HG02763 (cell line): ENCODE measurements around the gene RIMBP2.
"Not testable (repeated sequence)": the region's sequence is repeated elsewhere in the genome, so short reads cannot be mapped to it uniquely, and the experiment has no call there.

Experiments used
- ATAC-seq: cut with Tn5 transposase; IDR thresholded peaks from one replicate; pipeline ENCODE4 v1.9.1; 2021; ENCODE audit warnings: mild to moderate bottlenecking, moderate library complexity; ENCODE audit not compliant: unreplicated experiment

The RIMBP2 gene, protein sequence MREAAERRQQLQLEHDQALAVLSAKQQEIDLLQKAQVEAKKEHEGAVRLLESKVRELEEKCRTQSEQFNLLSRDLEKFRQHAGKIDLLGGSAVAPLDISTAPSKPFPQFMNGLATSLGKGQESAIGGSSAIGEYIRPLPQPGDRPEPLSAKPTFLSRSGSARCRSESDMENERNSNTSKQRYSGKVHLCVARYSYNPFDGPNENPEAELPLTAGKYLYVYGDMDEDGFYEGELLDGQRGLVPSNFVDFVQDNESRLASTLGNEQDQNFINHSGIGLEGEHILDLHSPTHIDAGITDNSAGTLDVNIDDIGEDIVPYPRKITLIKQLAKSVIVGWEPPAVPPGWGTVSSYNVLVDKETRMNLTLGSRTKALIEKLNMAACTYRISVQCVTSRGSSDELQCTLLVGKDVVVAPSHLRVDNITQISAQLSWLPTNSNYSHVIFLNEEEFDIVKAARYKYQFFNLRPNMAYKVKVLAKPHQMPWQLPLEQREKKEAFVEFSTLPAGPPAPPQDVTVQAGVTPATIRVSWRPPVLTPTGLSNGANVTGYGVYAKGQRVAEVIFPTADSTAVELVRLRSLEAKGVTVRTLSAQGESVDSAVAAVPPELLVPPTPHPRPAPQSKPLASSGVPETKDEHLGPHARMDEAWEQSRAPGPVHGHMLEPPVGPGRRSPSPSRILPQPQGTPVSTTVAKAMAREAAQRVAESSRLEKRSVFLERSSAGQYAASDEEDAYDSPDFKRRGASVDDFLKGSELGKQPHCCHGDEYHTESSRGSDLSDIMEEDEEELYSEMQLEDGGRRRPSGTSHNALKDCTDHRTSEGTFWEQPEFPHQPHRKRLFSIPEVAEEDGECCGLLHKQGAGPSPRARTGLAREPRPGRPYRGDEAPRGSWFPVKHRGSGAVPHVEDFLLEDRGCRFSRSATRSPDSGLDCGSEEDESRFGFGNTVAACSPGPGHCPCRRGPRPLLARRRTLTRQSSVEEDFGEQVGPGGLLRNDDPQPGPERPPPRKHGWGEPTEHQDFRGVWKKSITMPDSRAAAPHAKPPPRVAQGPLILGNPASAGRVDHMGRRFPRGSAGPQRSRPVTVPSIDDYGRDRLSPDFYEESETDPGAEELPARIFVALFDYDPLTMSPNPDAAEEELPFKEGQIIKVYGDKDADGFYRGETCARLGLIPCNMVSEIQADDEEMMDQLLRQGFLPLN (N-terminal part only)

DNA sequence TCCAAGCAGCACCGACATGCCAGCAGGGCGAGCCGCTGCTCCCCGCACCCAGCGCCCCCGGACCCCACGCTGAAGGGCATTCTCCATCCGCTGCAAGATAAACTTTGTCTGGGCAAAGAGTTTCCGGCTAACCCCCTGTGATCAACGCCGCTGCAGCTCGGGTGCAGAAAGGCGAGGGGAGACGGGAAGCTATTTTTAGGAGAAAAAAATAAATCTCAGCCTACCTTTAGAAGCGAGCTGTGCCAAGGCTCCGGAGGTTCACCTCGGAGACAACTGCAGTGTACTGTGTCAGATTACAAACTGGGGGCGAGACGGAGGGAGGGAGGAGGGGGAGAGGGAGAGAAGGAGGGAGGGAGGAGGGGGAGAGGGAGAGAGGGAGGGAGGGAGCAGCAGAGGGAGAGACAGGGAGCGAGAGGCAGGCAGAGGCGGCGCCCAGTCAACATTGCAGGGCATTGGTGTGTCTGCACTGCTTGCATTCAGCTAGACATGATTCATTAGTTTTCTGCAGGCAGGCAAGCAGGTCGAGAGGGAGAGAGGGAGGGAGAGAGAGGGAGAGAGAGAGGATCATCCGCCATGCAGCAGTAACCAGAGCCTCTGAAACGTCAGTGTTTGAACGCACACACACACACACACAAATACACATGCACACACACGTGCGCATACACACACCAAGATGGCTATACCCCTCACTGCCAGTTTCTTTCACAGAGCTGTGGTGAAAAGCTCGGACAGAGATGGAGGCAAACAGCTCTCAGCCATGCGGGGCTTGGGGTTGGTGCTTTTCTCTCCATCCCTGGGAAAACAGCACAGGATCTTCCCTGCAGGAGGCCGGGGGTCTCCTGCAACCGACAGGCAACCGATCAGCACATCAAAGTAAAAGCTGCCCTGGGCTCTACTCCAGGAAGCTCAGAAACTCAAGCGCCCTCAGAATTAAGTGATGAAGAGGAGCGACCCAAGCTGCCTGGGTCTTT, at the start of gene RIMBP2:
TSS of gene RIMBP2 (minus strand) at position 302 of the 971 bp plus-strand sequence. CDS start 237,286 bp downstream, outside the sequence.
- ATAC-seq: no peak

DNA sequence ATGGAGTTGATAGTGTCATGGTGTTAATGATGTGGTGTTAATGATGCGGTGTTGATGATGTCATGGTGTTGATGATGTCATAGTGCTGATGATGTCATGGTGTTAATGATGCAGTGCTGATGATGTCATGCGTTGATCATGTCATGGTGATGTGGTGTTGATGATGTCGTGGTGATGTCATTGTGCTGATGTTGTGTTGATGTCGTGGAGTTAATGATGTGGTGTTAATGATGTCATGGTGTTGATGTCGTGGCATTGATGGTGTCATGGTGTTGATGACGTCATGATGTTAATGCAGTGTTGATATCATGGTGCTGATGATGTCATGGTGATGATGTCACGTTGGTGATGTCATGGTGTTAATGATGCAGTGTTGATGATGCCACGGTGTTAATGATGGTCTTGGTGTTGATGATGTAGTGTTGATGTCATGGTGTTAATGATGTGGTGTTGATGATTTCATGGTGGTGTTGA, 49.1 kb upstream of the RIMBP2 start:
- no peak for ATAC-seq

DNA sequence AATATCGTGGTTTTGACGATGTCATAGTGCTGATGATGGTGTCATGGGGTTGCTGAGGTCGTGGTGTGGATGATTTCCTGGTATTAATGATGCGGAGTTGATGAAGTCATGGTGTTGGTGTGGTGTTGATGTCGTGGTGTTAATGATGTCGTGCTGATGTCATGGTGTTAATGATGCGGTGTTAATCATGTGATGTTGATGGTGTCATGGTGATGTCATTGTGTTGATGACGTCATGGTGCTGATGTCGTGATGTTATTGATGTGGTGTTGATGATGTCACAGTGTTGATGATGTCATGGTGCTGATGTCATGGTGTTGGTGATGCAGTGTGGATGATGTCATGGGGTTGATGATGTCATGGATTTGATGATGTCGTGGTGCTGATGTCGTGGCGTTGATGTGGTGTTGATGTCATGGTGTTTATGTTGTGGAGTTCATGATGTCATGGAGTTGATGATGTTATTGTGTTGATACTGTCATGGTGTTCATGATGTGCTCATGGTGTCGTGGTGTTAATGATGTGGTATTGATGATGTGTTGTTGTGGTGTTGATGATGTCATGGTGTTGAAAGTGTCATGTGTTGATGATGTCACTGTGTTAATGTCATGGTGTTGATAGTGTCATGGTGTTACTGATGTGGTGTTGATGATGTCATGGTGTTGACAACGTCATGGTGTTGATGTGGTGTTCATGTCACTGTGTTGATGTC, 48.5 kb upstream of the RIMBP2 start:
- ATAC-seq: no peak

GRCh38 chr12:130764073-130764472, 48.0 kb upstream of the RIMBP2 start:
- ATAC-seq: no peak

GRCh38 chr12:130762319-130762675, 46.2 kb upstream of the RIMBP2 start:
- ATAC-seq: no peak

DNA sequence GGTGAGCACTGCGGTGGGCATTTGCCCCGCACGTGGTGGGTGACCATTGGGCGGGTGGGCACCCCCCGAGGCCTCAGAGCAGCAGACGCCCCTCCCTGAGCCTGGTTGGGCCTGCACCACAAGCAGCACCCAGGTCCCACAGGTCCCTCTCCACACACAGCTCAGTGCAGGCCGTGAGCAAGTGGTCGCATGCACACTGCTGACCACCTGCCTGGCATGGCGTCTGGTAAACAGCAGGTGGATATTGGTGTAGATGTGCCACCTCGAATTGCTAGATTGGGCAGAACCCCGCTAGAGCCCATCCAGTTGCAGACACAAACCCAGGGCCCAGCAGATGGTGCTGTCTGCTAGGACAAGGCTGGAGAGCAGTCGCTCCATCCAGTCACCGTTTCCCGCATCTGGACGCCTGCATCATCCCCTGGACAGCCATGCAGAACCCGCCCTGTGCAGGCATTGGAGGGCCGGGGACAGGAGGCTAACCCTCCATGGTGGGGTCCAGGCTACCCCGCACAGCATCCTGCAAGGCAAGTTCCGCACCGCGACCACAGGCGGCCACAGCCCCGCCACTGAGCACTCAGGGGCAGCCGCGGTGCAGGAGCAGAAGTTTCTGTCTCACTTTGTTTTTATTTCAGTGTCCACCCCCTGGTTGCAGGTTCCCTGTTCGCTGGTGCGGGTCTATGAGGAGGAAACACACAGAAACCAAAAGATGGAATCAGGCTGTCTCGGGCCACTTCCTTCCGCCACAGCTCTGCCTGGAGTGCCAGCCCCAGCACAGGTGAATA, 45.6 kb upstream of the RIMBP2 start:
- ATAC-seq: no peak

- ATAC-seq: no peak
Observed at GRCh38 chr12:130754234-130754901, 38.3 kb upstream of the RIMBP2 start.

DNA sequence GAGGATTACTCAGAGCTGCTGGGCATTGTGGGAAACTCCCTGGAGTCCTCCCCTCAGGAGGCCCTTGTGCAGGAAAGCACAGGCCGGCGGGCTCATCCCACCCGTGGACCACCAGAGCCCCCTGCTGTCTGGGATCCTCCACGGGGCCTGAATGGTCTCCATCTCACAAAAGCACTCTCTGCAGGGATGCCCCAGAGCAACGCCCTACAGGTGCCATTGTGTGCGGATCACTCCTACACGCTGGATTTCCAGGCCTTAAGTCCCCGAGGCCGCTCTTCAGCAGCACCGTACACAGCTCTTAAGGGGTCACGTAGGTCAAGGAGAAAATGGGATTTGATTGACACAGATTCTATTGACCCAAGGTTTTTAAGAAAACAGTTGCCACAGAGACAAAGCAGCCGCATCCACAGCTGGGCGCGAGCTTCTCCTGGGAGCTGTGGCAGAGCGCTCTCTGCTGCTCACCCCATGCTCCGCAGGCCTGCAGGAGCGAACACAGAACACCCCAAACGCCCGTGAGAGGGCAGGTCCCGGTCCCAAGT, 36.7 kb upstream of the RIMBP2 start:
- ATAC-seq: no peak

- ATAC-seq: not testable (repeated sequence)
Observed at GRCh38 chr12:130752037-130752436, 35.9 kb upstream of the RIMBP2 start.

DNA sequence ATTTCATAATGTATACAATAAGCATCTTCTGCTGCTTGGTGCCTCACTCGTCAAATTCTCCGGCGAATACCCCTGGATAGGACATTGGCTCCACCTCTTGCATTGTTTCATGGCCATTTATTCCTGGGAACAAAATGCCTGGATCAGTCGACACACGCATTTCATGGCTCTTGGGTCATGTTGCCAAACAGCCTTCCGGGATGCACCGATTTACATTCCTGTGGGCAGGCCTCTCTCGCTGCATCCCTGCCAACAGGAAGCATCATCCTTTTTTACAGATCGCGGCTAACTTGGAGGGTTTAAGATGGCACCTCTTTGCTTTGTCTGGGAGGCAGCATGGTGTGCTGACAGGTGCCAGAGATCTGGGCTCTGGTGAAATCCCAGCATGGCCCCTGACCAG, 32.7 kb upstream of the RIMBP2 start:
- ATAC-seq: no peak

DNA sequence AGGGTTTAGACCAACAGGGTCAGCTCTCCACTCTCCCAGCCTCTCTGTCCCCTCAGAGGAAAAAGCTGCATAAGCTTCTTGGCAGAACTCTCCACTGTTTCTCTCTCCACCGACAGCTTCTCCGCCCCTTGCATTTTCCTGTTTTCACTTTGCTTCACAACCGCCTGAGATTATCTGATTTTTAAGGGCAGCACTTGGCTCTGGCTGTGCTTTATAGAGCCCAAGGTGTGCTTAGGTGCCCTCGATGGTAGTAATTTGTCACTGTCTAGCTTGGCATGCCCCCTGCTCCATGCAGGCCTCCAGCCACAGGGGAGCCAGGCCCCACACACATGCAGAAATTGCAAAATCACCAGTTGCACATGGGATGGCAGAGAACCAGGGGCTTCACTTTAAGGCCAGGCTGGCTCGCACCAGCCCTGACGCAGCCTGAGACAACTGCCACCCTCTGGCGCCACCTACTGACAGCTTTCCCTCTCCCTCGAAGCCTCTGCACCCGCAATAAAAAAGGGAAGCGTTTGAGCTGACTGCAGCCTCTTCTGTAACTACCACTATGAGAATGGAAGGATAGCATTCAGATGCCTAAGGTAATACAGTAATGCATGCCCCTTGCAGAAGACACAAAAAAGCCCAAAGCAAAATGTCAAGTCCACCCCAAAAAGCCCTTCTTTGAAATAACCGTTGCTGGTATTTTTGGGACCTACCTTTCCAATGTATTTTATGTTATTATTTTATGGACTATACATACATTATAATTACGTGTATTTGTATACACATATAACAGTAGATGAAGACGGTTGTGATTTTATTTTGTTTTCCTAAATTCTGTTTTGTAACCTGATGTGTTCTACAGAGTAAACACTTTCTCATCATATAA, 32.0 kb upstream of the RIMBP2 start:
- peak; percentile 86 for ATAC-seq

DNA sequence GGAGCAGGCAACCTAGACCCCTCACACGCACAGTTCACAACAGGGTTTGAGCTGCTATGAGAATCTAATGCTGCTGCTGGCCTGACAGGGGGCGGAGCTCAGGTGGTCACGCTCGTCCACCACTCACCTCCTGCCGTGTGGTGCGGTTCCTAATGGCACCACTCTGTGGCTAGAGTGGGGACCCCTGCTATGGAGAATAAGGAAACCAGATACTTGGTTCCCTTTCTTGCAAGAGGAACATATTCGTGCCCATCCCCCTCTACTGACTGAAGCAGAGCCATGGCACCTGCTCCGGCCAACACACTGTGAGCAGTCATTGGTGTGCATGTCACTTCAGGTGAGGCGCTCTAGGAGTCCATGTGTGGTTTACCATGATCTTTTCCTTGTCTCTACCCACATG, 30.4 kb upstream of the RIMBP2 start:
- no peak for ATAC-seq

GRCh38 chr12:130745921-130746320, 29.8 kb upstream of the RIMBP2 start:
- ATAC-seq: no peak

GRCh38 chr12:130744274-130744673, 28.2 kb upstream of the RIMBP2 start:
- ATAC-seq: no peak

- no peak for ATAC-seq
Observed at GRCh38 chr12:130743606-130744005, 27.5 kb upstream of the RIMBP2 start.

- ATAC-seq: no peak
Observed at GRCh38 chr12:130743176-130743575, 27.1 kb upstream of the RIMBP2 start.

- no peak for ATAC-seq
Observed at GRCh38 chr12:130742716-130743115, 26.6 kb upstream of the RIMBP2 start.
